Sigmoid colon (tissue), 4 donors: ENCODE data around the gene MNT.

ENCODE experiments used
- POLR2A ChIP-seq, 2 donors: fragments of 450-650 bp; IDR thresholded peaks; one replicate each; pipeline ENCODE4 v1.6.1; 2016; ENCODE audit warnings: antibody characterized with exemption in 2 of 2, mild to moderate bottlenecking in 2 of 2, moderate library complexity in 2 of 2
- POLR2AphosphoS5 ChIP-seq, 4 donors: sonication (generic); formaldehyde crosslinking; IDR thresholded peaks; one replicate each; pipeline ENCODE4 v1.6.1; 2017; ENCODE audit warnings: antibody characterized with exemption in 4 of 4
- TF ChIP-seq, protein P1 (sequence below), 4 experiments: fragments of 450-650 bp in 3 of 4; fragments of 200-600 bp in 1 of 4; IDR thresholded peaks; one replicate each; pipeline ENCODE4 v1.5.1; 2016 to 2019; ENCODE audit warnings: antibody characterized with exemption in 4 of 4, mild to moderate bottlenecking in 3 of 4, moderate library complexity in 2 of 4

DNA sequence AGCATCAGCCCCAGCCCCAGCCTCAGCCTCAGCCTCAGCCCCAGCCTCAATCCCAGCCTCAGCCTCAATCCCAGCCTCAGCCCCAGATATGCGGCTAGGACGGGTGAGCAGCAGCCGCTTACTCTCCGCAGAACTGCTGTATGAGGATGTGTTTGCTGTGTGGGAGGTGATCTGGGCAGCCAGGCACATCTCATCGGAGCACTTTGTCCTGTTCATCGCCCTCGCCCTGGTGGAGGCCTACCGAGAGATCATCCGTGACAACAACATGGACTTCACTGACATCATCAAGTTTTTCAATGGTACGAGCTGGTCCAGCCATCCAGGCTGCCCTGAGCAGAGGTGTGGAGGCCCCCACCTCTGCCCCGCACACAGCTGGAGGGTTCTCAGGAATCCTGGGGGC lies 22.0 kb downstream of the MNT start:
- TF ChIP-seq, protein P1, sequence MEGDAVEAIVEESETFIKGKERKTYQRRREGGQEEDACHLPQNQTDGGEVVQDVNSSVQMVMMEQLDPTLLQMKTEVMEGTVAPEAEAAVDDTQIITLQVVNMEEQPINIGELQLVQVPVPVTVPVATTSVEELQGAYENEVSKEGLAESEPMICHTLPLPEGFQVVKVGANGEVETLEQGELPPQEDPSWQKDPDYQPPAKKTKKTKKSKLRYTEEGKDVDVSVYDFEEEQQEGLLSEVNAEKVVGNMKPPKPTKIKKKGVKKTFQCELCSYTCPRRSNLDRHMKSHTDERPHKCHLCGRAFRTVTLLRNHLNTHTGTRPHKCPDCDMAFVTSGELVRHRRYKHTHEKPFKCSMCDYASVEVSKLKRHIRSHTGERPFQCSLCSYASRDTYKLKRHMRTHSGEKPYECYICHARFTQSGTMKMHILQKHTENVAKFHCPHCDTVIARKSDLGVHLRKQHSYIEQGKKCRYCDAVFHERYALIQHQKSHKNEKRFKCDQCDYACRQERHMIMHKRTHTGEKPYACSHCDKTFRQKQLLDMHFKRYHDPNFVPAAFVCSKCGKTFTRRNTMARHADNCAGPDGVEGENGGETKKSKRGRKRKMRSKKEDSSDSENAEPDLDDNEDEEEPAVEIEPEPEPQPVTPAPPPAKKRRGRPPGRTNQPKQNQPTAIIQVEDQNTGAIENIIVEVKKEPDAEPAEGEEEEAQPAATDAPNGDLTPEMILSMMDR (IDR thresholded peaks at IDR 0.05): no peak
- no peak for TF ChIP-seq POLR2AphosphoS5 (IDR thresholded peaks at IDR 0.05)
- no peak for TF ChIP-seq POLR2A (IDR thresholded peaks at IDR 0.05)
